DLD1 (cell line): Measurements from ENCODE around the gene F12.

Experiments used
- in situ Hi-C: cut with HindIII; loops from 2 replicates; pipeline ENCODE4 v1.10.0; 2017; ENCODE audit warnings: low sequenced_read_pairs

The F12 gene

GRCh38 chr5:177446200-177447065 is 37.1 kb upstream of the F12 start, which contains the start of gene PRR7:
Gene PRR7, plus strand, starts transcription at chr5:177446814. Its CDS starts 8,254 bp downstream, at chr5:177455068.
- in situ Hi-C loops: no loop called here

GRCh38 chr5:177445917-177446199 is 36.5 kb upstream of the F12 start:
- in situ Hi-C loops: no loop called here

GRCh38 chr5:177445052-177445916 is 35.9 kb upstream of the F12 start:
- in situ Hi-C loops: no loop called here

- in situ Hi-C loops: no loop called here
Observed at GRCh38 chr5:177444106-177445051, 35.0 kb upstream of the F12 start.

GRCh38 chr5:177443144-177443983 is 34.0 kb upstream of the F12 start:
- in situ Hi-C loops: no loop called here

GRCh38 chr5:177442066-177442826 is 32.9 kb upstream of the F12 start:
- in situ Hi-C loops: no loop called here

- in situ Hi-C loops: no loop called here
Observed at GRCh38 chr5:177440990-177441780, 31.8 kb upstream of the F12 start.

GRCh38 chr5:177440211-177440989 is 31.0 kb upstream of the F12 start:
- in situ Hi-C loops: no loop called here

GRCh38 chr5:177439518-177440053 is 30.2 kb upstream of the F12 start:
- in situ Hi-C loops: no loop called here

GRCh38 chr5:177438468-177438867 is 29.1 kb upstream of the F12 start:
- in situ Hi-C loops: no loop called here

GRCh38 chr5:177437623-177438022 is 28.3 kb upstream of the F12 start:
- in situ Hi-C loops: no loop called here

- in situ Hi-C loops: no loop called here
Observed at GRCh38 chr5:177435847-177436536, 26.6 kb upstream of the F12 start.

GRCh38 chr5:177434942-177435738 is 25.8 kb upstream of the F12 start:
- in situ Hi-C loops: no loop called here

- in situ Hi-C loops: no loop called here
Observed at GRCh38 chr5:177434437-177434836, 25.1 kb upstream of the F12 start.

GRCh38 chr5:177433658-177434217 is 24.4 kb upstream of the F12 start:
- in situ Hi-C loops: no loop called here
